NCI-H2227 (cell line): ENCODE measurements around the gene GPX4.

Experiments
- DNase-seq: peaks from one replicate; lab custom pipeline; 2025; ENCODE audit not compliant: unreplicated experiment; lab: John Stamatoyannopoulos, UW

GPX4 gene

GRCh38 chr19:1084024-1084868, 19.5 kb upstream of the GPX4 start:
- no peak for DNase-seq

- no peak for DNase-seq
Measured at GRCh38 chr19:1085053-1085658, 18.6 kb upstream of the GPX4 start.

GRCh38 chr19:1085676-1086442, 17.9 kb upstream of the GPX4 start:
- DNase-seq: no peak

DNA sequence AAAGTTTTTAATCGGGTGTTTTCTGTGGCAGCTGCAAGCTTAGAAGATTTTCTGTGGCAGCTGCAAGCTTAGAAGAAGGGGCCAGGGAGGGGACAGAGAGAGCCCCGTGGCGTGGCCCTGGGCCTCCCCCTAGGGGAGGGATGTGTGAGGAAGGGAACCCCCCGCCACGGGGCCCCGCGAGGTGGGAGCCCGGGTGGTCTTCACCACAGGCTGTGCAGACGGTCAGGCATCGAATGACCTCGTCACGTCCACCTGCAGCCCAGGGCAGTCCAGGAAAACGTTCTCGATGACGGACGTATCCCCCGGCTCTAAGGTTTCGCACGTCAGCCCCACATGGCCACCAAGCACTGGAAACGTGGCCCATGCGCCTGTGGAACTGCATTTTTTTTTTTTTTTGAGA, 17.2 kb upstream of the GPX4 start:
- no peak for DNase-seq

DNA sequence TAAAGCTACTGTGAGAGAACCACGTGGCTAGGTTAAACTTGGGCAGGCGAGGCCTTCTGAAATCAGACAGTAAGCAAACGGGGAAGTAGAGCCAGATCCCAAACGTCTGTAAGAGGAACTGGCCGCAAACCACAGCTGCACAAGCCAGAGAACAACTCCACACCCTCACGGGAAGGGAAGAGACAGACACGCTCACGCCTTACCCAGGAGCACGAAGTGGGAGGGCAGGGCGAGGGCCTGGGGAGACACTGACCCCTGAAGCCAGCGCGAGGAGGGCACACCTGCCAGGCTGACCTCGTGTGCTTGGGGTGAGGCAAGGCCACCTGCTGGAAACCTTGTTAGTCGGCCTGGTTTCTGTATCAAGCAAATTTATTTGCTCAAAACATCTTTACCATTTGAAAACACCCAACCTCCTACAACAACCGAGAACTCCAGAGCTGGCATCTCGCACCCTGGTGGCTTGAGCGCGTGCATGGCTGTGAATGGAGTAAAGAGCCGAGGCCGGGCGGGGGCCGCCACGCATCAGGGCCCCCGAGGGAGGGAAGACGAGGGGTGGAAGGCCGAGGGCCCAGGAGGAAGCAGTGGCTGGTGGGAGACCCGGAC, 15.9 kb upstream of the GPX4 start:
- DNase-seq: no peak

DNA sequence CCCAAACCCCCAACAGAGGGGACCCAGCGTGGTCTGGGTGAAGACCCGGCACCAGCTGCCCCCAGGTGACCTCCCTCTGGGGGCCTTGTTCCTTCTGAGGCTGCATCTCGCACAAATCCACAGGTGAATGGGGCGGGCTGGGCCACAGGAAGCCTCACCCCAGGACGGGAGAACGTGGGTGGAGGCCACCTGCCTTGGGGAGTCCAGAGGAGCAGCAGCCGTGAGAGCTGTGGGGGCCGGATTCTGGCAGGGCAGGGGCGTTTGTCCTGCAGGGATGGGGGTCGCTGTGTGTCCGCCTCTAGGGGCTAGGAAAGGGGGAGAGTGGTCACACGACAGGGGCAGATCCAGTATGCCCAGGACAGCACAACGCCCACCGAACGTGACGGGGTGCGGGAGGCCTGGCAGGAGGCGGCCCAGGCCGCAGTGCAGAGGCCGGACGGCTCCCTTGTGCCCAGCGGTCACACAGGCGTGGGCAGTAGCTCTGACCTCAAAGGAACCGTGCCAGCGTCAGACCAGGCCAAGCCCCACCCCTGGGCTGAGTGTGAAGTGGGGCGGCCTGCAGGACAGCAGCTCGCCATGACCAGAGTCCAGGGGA, 15.3 kb upstream of the GPX4 start:
- DNase-seq: no peak

DNA sequence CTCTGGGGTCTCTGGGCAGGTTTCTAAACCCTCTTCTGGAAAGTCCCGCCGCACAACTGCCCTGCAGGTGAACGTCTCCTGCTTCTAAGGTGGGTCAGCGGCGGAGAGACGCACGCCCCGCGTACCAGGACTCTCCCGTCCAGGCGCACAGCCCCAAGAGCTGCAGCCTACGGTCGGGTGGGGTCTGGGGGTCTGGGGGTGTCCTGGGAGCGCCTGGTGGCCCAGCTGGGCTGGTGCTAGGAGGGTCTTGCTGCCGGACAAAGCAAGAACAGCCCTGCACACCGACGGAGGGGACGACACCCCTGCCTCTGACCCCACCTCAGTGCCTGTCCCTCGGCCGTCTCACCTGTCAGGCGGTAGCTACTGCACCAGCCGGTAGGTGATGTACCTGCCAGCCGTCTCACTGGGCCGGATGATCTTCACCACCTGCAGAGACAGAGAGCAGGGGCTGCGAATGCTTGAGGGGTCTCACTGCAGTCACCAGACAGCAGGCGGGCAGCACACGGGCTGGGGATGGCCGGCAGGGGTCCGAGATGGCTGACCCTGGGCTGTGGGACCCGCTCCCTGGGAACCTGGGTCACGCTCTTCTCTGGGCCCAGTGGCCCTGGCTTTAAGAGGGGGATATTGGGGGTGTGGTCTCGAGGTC, 14.5 kb upstream of the GPX4 start:
- no peak for DNase-seq

- no peak for DNase-seq
Measured at GRCh38 chr19:1089891-1090290, 13.9 kb upstream of the GPX4 start.

DNA sequence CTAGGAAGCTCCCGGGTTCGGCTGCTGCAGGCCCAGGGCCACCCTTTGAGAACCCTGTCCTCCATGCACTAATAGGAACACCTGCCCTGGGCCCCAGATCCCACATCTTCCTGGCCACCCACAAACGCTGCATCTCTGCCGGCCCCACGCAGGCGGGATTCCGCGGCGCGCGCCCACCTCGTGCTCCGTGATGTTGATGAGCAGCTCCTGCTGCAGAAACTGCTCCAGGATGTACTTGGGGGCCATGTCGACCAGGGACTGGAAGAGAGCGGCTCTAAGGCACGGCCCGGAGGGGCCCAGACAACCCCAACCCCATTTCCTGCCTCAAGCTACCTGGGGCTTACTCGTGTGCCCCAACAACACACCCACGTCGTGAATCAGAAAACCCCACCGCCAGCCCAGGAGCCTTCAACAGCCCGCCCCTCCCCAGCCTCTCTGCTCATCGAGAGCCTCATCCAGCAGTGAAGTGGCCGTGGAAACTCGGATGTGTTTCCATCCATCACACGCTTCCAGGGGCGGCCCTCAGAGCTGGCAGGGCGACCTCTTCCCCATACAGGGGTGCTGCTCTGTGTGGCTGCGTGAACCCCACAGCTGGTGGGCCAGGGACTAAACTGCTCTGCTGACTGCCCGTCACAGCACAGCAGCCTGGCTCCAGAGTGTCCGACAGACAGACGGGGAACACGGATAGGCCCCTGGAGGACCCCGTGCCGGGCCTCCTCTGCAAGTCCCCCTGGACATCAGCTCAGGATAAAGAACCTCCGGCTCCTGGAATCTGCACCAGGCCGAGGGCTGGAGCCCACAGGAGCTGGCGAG, 12.9 kb upstream of the GPX4 start:
- DNase-seq: no peak

GRCh38 chr19:1091544-1092175, 12.1 kb upstream of the GPX4 start:
- DNase-seq: no peak

DNA sequence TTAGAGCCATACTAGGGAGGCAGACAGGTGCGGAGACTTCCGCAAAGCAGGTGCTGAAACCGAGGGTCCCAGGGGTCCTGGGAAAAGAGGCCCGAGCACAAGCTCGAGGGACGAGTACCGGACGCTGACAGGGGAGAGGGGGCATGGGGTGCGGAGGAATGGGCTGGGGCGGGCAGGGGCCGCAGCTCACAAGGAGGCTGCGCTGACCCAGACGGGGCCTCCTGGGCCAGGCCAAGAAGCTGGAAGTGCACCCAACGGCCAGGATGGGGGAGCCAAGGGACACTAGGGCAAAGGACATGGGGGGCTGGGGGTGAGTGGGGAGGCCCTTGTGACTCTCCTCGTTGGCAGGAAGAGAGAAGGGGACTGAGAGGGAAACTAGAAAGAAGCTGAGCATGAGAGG, 10.5 kb upstream of the GPX4 start:
- no peak for DNase-seq

- no peak for DNase-seq
Measured at GRCh38 chr19:1093811-1094553, 9.8 kb upstream of the GPX4 start.

DNA sequence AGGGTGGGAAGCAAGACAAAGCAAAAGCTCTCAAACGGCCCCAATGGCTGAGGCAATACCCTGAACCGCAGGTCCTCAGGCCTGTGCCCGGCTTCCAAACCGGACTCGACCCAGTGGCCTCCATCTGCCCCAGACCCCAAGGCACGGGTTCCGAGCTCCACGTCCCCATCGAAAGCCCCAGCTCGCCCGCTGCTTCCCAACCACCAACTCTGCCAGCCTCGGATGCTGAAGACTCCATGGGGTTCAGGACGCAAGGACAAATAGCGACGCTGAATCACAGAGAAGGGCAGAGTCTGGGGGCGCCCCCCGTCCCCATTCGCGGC, 9.2 kb upstream of the GPX4 start:
- DNase-seq: no peak

- DNase-seq: peak; percentile 97
Measured at GRCh38 chr19:1094978-1095701, 8.7 kb upstream of the GPX4 start, which contains the start of gene POLR2E. Gene POLR2E, minus strand, starts transcription at chr19:1095375. Its CDS starts 60 bp downstream, at chr19:1095315.

- no peak for DNase-seq
Measured at GRCh38 chr19:1097810-1098176, 6.0 kb upstream of the GPX4 start.

DNA sequence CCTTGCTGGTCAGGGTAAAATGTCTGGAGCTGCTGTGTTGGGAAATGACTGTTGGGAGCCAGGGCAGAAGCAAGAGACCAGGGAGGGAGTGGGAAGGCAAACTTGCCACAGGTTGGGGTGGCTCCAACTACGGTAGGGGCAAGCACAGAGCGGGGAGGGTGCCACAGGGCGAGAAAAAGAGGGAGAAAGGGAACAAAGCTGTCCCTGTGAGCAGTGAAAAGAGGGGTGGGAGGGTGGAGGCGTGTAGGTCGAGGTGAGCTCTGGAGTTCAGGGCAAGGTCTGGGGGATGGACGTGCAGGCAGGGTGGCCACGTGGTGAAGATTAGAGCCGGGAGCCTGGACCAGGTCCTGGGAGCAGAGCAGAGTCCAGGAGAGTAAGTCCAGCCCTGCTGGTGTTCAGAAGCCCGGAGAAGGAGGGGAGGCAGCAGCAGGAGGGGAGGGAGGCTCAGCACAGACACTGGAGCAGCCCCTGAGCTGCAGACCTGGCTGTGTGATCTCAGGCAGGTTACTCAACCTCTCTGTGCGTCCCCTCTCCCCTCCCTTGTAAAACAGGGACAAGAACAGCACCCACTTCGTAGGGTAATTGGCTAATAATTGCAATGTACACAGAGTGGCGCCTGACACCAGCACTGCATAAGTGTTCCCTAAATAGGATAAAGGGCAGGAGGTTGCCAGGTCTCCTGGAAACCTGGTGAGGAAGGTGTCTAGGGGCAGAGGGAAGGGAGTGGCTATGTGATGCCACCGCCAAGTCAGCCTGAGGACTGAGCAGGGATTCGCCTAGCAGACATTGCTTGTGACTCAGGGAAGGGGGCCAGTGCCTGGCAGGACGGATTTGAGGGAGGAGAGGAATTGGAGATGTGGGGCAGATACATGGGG, 5.4 kb upstream of the GPX4 start:
- no peak for DNase-seq

GRCh38 chr19:1101337-1101698, 2.5 kb upstream of the GPX4 start:
- DNase-seq: no peak
